A549 treated with ZK216348 at 1 μM for 4 hours (cell line): ENCODE results near the gene NOTO. TPM values are rescaled to one million over a fixed set of nuclear protein-coding genes. Genes with fewer than 3 reads are reported as not detected.

Source experiments
- total RNA-seq: library from RNA; stranded (reverse); fragments of 200-300 nt; extraction: Qiagen RNA extraction; gene quantifications from 5 replicates; pipeline ENCODE4 v1.2.3, GENCODE V29; 2022; ENCODE audit warnings: low read depth

NOTO gene
- total RNA-seq, result not detected in 5 replicates

GRCh38 chr2:73202156-73203054 lies at the start of gene NOTO:
Gene NOTO, plus strand, starts transcription at chr2:73202574. Its CDS starts 93 bp downstream, at chr2:73202667.

GRCh38 chr2:73214120-73215035 lies 12.0 kb downstream of the NOTO start, which contains the start of gene SMYD5:
Gene SMYD5, plus strand, starts transcription at chr2:73214245. Its CDS starts 22 bp downstream, at chr2:73214267.

GRCh38 chr2:73233154-73233931 lies 31.0 kb downstream of the NOTO start, which contains the start of gene PRADC1:
Gene PRADC1, minus strand, starts transcription at chr2:73233239. Its CDS starts 79 bp downstream, at chr2:73233160.

GRCh38 chr2:73233932-73234832 lies 31.8 kb downstream of the NOTO start, which contains the start of gene CCT7:
Gene CCT7, plus strand, starts transcription at chr2:73234308. Its CDS starts 71 bp downstream, at chr2:73234379.

Other genes with a start within 250 kb of the NOTO start
- 12.9 to 17.7 TPM (median 14.9 TPM) in 5 replicates for gene SFXN5, start 130.9 kb upstream of the NOTO start, total RNA-seq
- gene RAB11FIP5, start 89.6 kb upstream of the NOTO start, total RNA-seq, result 26.8 to 37.4 TPM (median 35.3 TPM) in 5 replicates
- 46.2 to 59.1 TPM (median 56.7 TPM) in 5 replicates for gene SMYD5, start 11.7 kb downstream of the NOTO start, total RNA-seq
- gene PRADC1, start 30.7 kb downstream of the NOTO start, total RNA-seq, result 17.8 to 26.8 TPM (median 25.1 TPM) in 5 replicates
- 554 to 823 TPM (median 598 TPM) in 5 replicates for gene CCT7, start 31.7 kb downstream of the NOTO start, total RNA-seq
- gene FBXO41, start 81.9 kb downstream of the NOTO start, total RNA-seq, result 3.9 to 6.6 TPM (median 6.2 TPM) in 5 replicates
- gene EGR4, start 91.0 kb downstream of the NOTO start, total RNA-seq, result 0.09 to 0.43 TPM (median 0.20 TPM) in 5 replicates
- gene ALMS1, start 183.3 kb downstream of the NOTO start, total RNA-seq, result 8.5 to 10.6 TPM (median 9.9 TPM) in 5 replicates